Measurements from ENCODE around the gene RTF1.

DNA sequence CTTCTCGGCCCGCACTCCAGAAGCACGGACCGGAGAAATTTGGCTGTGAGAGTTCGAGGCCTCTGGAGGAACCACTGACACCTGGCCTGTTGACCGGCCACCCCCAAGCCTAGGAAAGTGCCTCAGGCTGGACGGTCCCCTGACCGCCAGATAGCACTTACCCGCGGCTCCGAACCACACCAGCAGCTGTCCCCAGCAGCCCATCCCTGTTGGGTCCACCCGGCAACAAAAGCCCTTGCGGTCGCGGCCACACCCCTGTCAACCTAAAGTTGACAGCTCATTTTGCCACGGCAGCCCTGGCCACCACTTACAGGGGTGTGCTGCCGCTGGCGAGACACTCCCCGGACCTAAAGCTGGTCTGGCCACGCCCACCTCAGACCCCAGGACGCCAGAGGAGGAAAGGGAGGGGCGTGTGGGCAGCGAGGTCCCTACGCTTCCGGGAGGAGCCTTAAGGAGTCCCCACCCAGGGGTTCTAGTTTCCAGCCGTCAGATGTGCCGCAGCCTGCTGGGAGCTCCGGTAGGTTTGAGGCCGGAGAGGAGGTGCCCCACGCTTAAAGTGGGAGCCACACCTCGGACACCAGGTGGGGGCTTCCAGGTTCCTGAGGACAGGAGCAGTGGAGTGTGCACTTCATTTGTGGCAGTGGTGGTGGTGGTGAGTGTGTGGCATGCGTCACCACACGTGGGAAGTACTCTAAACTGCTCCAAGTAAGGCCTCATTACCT, 96.8 kb downstream of the RTF1 start, which contains the start of gene LTK:
- TF ChIP-seq, protein P1, sequence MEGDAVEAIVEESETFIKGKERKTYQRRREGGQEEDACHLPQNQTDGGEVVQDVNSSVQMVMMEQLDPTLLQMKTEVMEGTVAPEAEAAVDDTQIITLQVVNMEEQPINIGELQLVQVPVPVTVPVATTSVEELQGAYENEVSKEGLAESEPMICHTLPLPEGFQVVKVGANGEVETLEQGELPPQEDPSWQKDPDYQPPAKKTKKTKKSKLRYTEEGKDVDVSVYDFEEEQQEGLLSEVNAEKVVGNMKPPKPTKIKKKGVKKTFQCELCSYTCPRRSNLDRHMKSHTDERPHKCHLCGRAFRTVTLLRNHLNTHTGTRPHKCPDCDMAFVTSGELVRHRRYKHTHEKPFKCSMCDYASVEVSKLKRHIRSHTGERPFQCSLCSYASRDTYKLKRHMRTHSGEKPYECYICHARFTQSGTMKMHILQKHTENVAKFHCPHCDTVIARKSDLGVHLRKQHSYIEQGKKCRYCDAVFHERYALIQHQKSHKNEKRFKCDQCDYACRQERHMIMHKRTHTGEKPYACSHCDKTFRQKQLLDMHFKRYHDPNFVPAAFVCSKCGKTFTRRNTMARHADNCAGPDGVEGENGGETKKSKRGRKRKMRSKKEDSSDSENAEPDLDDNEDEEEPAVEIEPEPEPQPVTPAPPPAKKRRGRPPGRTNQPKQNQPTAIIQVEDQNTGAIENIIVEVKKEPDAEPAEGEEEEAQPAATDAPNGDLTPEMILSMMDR (IDR thresholded peaks at IDR 0.05; ENCODE audit: low read length) = no peak
- TF ChIP-seq EZH2 (IDR thresholded peaks at IDR 0.05; ENCODE audit: borderline replicate concordance, low read length) = no peak

Data from OCI-LY1 (cell line).